Measurements from ENCODE around the gene ZNF618.

ZNF618 gene

DNA sequence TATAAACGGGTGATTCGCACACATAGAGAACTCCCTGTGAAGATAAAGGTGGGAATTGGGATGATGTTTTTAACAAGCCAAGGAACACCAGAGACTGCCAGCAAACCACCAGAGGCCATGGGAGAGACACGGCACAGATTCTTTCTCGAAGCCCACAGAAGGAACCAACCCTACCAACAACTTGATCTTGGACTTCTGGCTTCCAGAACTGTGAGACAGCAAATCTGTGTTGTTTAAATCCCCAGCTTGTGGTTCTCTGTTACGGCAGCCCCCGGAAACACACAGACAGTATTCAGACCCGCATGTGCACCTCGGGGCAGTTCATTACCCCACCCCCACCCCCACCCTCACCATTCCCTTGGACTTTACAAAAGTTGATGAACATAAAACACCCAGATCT lies 189.2 kb downstream of the ZNF618 start:
- H3K4me3 ChIP-seq (ENCODE audit: low read depth, low read length), result no peak overlapping the region
- TF ChIP-seq, protein P1, sequence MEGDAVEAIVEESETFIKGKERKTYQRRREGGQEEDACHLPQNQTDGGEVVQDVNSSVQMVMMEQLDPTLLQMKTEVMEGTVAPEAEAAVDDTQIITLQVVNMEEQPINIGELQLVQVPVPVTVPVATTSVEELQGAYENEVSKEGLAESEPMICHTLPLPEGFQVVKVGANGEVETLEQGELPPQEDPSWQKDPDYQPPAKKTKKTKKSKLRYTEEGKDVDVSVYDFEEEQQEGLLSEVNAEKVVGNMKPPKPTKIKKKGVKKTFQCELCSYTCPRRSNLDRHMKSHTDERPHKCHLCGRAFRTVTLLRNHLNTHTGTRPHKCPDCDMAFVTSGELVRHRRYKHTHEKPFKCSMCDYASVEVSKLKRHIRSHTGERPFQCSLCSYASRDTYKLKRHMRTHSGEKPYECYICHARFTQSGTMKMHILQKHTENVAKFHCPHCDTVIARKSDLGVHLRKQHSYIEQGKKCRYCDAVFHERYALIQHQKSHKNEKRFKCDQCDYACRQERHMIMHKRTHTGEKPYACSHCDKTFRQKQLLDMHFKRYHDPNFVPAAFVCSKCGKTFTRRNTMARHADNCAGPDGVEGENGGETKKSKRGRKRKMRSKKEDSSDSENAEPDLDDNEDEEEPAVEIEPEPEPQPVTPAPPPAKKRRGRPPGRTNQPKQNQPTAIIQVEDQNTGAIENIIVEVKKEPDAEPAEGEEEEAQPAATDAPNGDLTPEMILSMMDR (IDR thresholded peaks at IDR 0.05; ENCODE audit: low read depth, low read length, missing control alignments), result no peak
- in situ Hi-C loops (cut with HindIII; ENCODE audit: low sequenced_read_pairs), result no loop called here
- DNase-seq (ENCODE audit: low read depth), result no peak

DNA sequence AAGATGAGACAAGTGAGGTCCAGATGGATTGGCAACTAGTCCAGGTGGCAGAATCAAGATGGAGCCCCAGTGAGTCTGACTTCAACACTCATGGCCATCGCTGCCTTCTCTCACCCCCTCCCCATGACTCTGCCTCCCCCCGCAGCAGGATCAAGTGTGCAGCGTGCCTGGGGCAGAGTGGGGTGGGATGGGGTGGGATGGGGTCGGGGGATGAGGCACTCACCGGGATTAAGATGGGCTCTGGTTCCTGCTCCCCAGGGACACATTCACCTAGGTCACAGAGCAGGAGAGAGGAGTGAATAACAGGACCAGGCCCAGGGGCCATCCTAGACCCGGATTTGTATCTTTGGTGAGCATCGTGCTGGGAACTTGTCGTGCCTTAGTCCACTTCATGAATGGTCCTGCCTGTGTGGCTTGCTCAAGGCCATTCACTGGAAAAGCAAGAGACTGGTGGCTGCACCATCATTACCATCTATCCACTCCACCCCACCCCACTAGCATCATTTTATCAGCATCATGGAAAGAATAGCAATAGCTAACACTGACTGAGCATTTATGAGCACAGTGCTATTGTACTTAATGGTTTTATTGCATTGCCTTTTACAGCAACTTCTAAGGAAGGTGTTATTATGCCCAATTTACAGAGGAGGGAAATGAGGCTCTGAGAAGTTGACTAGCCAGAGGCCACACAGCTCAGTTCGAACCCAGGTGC lies 193.5 kb downstream of the ZNF618 start:
- in situ Hi-C loops (cut with HindIII; ENCODE audit: low sequenced_read_pairs), result no loop called here
- H3K4me3 ChIP-seq (ENCODE audit: low read depth, low read length), result no peak overlapping the region
- no peak for DNase-seq (ENCODE audit: low read depth)
- TF ChIP-seq, protein P1 (IDR thresholded peaks at IDR 0.05; ENCODE audit: low read depth, low read length, missing control alignments), result no peak

GRCh38 chr9:114070188-114071103 lies 194.3 kb downstream of the ZNF618 start:
- in situ Hi-C loops (cut with HindIII; ENCODE audit: low sequenced_read_pairs), result no loop called here
- no peak overlapping the region for H3K4me3 ChIP-seq (ENCODE audit: low read depth, low read length)
- no peak for DNase-seq (ENCODE audit: low read depth)
- TF ChIP-seq, protein P1 (IDR thresholded peaks at IDR 0.05; ENCODE audit: low read depth, low read length, missing control alignments), result no peak

DNA sequence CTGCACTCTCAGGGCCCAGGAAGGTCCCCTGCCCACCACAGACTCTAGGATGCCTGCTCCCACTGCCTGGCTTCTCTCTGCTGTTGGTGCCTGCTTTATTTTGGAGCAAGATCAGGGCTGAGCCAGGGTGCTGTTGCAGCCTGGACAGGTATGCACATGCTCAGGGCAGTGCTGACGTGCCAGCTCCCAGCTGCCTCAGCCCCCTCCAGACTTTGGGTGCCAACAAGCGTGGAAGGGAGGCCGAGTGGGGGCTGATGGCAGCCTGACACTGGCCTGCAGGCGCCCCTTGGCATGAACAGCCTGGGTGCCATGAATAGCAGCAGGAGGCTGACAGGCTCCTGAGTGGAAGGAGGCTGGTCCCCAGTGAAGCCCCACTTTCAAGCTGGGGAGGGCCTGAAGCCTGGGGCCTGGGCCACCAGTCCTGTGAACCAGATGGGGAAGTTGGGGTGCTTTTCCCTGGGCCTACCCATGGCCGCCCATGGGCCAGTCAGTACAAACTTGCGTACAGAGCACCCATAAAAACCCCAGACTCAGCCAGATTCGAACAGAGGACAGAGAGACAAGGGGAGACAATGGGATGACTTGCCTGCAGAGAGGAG lies 195.2 kb downstream of the ZNF618 start:
- in situ Hi-C loops (cut with HindIII; ENCODE audit: low sequenced_read_pairs), result no loop called here
- no peak for DNase-seq (ENCODE audit: low read depth)
- H3K4me3 ChIP-seq (ENCODE audit: low read depth, low read length), result no peak overlapping the region
- TF ChIP-seq, protein P1 (IDR thresholded peaks at IDR 0.05; ENCODE audit: low read depth, low read length, missing control alignments), result no peak

- TF ChIP-seq, protein P1 (IDR thresholded peaks at IDR 0.05; ENCODE audit: low read depth, low read length, missing control alignments), result no peak
- in situ Hi-C loops (cut with HindIII; ENCODE audit: low sequenced_read_pairs), result no loop called here
- DNase-seq (ENCODE audit: low read depth), result peak; percentile 29
- no peak overlapping the region for H3K4me3 ChIP-seq (ENCODE audit: low read depth, low read length)
These were observed 196.4 kb downstream of the ZNF618 start for GRCh38 chr9:114072184-114073140.

Measured in astrocyte of the cerebellum (primary cell).